Esophagus squamous epithelium (tissue), 5 donors: Measurements from ENCODE around the gene EIF4EBP3. TPM values are rescaled to one million over a fixed set of nuclear protein-coding genes. Genes with fewer than 3 reads are reported as not detected.

Source experiments
- DNase-seq: peaks from one replicate; lab custom pipeline; 2025; lab: John Stamatoyannopoulos, UW
- H3K27ac ChIP-seq, 4 donors: fragments of 200-600 bp; sonication (generic); one replicate each; pipeline ENCODE4 v1.5.1; 2016 to 2019; ENCODE audit warnings: mild to moderate bottlenecking in 1 of 4
- H3K27me3 ChIP-seq, 4 donors: fragments of 200-600 bp; sonication (generic); 1 replicate in 3 of 4; 2 replicates in 1 of 4; pipeline versions ENCODE4 v1.5.1 to v1.6.0; 2017 to 2021; ENCODE audit warnings: antibody characterized with exemption in 1 of 4
- H3K36me3 ChIP-seq, 3 donors: fragments of 200-600 bp; sonication (generic); one replicate each; pipeline ENCODE4 v1.5.1; 2016 to 2019
- H3K4me1 ChIP-seq, 3 donors: fragments of 200-600 bp; sonication (generic); one replicate each; pipeline ENCODE4 v1.5.1; 2017 to 2019
- H3K4me3 ChIP-seq, 4 donors: fragments of 200-600 bp; sonication (generic); 1 replicate in 3 of 4; 2 replicates in 1 of 4; pipeline ENCODE4 v1.5.1; 2016 to 2019; ENCODE audit warnings: mild to moderate bottlenecking in 2 of 4, moderate library complexity in 1 of 4
- H3K9me3 ChIP-seq, 3 donors: fragments of 200-600 bp; sonication (generic); one replicate each; pipeline ENCODE4 v1.5.1; 2016 to 2019
- POLR2A ChIP-seq, 4 donors: fragments of 450-650 bp; IDR thresholded peaks; one replicate each; pipeline ENCODE4 v1.6.1; 2017; ENCODE audit warnings: antibody characterized with exemption in 4 of 4, mild to moderate bottlenecking in 4 of 4, moderate library complexity in 3 of 4
- WGBS, 2 donors: methylation state at CpG; one replicate each; pipeline ENCODE4 v1.1.5; 2018; 5-methylcytosine and 5-hydroxymethylcytosine counted together
- intact Hi-C: fragments of 100-400 bp; cut with DNase I; formaldehyde crosslinking; loops from one replicate; pipeline ENCODE4 v1.15.0; 2022
- total RNA-seq, 4 donors: library from RNA; depleted of rRNA; stranded (reverse); fragments of >200 nt; gene quantifications; one replicate each; pipeline ENCODE4 v1.1.0, GENCODE V29; 2016
- TF ChIP-seq, protein P1 (sequence below), 6 experiments: fragments of 450-650 bp in 4 of 6; fragments of 200-600 bp in 2 of 6; sonication (generic) in 2 of 6; IDR thresholded peaks; one replicate each; pipeline ENCODE4 v1.5.1; 2016 to 2019; ENCODE audit warnings: antibody characterized with exemption in 6 of 6, mild to moderate bottlenecking in 4 of 6, moderate library complexity in 4 of 6
- donor health status: DM: yes; HTN: yes; CAD: no.

Gene EIF4EBP3
- total RNA-seq, 4 donors from 2014 or later: 3.0 to 12.4 (median 6.2) TPM

DNA sequence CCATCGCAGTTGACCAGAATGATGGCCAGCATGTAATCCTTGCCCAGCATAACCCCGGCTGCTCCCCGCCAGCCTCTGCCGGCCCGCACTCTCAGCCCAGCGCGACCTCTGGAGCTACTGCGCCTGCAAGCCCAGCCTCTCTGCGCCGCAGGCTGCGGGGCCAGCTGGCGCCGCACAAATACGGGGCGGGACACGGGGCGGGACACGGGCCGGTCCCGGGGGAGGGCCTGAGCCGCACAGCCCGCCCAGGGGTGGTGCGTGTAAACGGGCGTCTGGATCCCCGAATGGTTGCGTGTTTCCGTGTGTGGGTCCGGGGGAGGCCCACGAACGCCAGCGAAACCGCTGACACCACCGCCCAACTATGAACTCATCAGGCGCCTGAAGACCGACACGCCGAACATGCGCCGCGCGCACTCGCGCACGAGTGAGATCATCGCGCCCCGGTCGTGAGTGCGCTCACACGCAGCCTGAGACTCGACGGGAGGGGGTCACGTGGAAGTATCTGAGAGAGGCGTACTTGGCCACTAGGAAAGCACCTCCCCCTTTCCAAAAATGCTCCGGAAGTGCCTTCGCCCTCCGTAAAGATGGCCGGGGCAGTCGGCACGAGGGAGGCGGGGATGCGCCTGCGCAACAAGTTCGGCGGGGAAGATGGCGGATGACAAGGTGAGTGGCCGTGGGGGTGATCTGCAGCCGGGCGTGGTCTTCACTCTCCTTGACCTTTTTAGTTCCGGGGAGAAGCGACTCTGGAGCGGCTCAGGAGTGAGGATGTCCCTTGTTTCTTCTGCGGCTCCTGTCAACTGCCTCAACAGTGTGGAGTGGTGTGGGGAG is 16.9 kb downstream of the EIF4EBP3 start, which contains the start of the genes APBB3 and SLC35A4:
TSS of gene APBB3 (minus strand) at position 403 of the 828 bp plus-strand sequence. CDS start at position 50, 353 bp downstream.
TSS of gene SLC35A4 (plus strand) at position 633 of the 828 bp plus-strand sequence. CDS start 2,342 bp downstream, outside the sequence.
- intact Hi-C loops: loop anchor here (5.0 kb wide), 1 partner anchor 78 kb away; no protein-coding TSS in a partner anchor
- Histone ChIP-seq H3K4me1 (peaks cover 16 to 72% (median 48%) of the 10 kb centered on the region in 3 donors), H3K27ac (peak within 1 kb of the TSS; percentile 93 to 97 (median 94)), H3K27me3 (no peaks in the 10 kb centered on the region), H3K4me3 (peak within 1 kb of the TSS; percentile 62 to 91 (median 78)), H3K36me3 (peaks cover 8 to 63% (median 14%) of the 10 kb centered on the region in 3 donors), H3K9me3 (no peaks in the 10 kb centered on the region)
- 0 to 1% methylated on average over 16 to 32 of the region's 74 CpGs for WGBS, 2 donors
- peak; percentile 95 for DNase-seq
- TF ChIP-seq POLR2A (IDR thresholded peaks at IDR 0.05): peak in 3 of 4 donors; percentile 83 to 86 (median 84)
- TF ChIP-seq, protein P1, sequence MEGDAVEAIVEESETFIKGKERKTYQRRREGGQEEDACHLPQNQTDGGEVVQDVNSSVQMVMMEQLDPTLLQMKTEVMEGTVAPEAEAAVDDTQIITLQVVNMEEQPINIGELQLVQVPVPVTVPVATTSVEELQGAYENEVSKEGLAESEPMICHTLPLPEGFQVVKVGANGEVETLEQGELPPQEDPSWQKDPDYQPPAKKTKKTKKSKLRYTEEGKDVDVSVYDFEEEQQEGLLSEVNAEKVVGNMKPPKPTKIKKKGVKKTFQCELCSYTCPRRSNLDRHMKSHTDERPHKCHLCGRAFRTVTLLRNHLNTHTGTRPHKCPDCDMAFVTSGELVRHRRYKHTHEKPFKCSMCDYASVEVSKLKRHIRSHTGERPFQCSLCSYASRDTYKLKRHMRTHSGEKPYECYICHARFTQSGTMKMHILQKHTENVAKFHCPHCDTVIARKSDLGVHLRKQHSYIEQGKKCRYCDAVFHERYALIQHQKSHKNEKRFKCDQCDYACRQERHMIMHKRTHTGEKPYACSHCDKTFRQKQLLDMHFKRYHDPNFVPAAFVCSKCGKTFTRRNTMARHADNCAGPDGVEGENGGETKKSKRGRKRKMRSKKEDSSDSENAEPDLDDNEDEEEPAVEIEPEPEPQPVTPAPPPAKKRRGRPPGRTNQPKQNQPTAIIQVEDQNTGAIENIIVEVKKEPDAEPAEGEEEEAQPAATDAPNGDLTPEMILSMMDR (IDR thresholded peaks at IDR 0.05): peak in 1 of 6 experiments; percentile 19

DNA sequence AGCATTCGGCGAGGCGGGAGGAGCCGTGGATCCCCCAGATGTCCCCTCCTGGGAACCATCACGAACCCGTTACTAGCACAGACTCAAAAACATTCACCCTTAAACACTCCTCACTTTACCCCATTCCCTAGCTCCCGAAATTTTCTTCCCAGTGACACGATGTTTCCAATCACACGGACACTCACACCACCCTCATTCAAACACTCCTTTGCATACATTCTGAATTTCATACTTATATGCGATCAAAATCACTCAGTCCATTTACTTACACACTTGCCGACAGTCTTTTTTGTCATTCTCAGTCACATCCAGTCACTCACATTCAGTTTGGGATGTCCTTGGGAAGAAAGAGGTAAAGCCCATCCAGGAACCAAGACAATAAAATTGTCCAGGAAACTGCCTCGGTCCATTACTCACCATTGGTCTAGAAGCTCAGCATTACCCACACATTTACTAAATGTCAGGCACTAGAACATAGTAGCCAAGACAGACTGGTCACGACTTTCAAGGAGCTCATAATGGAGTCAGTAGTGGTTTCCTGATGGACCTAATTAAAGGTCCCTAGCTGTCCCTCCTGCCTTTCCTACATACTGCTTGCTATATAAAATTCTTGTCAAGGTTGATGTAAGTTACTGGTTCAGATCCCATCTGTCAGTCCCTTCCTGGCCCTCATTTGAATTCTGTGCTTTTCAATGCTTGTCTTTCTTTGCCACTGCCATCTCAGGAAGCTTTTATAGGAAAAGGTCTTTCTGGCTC is 17.7 kb downstream of the EIF4EBP3 start:
- TF ChIP-seq, protein P1 (IDR thresholded peaks at IDR 0.05): no peak
- peaks cover 16 to 80% (median 48%) of the 10 kb centered on the region in 3 donors for H3K4me1 ChIP-seq
- peaks cover 8 to 61% (median 14%) of the 10 kb centered on the region in 3 donors for H3K36me3 ChIP-seq
- peak overlapping the region; percentile 62 to 91 (median 78) for H3K4me3 ChIP-seq
- no peaks in the 10 kb centered on the region for H3K9me3 ChIP-seq
- peak overlapping the region; percentile 93 to 97 (median 94) for H3K27ac ChIP-seq
- WGBS, 2 donors: 2 to 4% methylated on average over 13 of the region's 13 CpGs
- no peaks in the 10 kb centered on the region for H3K27me3 ChIP-seq
- intact Hi-C loops: loop anchor here (5.0 kb wide), 1 partner anchor 77 kb away; no protein-coding TSS in a partner anchor
- DNase-seq: no peak

DNA sequence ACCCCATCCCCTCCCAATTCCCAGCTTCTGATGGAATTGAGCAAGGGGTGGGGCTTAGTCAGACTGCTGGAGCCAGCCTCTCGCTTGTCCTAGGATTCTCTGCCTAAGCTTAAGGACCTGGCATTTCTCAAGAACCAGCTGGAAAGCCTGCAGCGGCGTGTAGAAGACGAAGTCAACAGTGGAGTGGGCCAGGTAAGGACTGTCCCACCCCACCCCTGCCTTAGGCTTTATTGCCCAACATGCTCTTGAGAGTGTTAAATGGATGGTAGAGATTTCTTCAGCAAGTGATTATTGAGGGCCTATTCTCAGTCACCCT is 18.3 kb downstream of the EIF4EBP3 start:
- Histone ChIP-seq H3K4me1 (peaks cover 16 to 85% (median 48%) of the 10 kb centered on the region in 3 donors), H3K27ac (peak overlapping the region; percentile 93 to 97 (median 94)), H3K27me3 (no peaks in the 10 kb centered on the region), H3K9me3 (no peaks in the 10 kb centered on the region), H3K36me3 (peaks cover 8 to 61% (median 14%) of the 10 kb centered on the region in 3 donors), H3K4me3 (peak overlapping the region in 3 of 4 donors; percentile 73 to 91 (median 83))
- DNase-seq: no peak
- 18 to 23% methylated on average over 3 to 4 of the region's 4 CpGs for WGBS, 2 donors
- intact Hi-C loops: loop anchor here (5.0 kb wide), 1 partner anchor 77 kb away; no protein-coding TSS in a partner anchor
- no peak for TF ChIP-seq POLR2A (IDR thresholded peaks at IDR 0.05)
- TF ChIP-seq, protein P1 (IDR thresholded peaks at IDR 0.05): no peak

DNA sequence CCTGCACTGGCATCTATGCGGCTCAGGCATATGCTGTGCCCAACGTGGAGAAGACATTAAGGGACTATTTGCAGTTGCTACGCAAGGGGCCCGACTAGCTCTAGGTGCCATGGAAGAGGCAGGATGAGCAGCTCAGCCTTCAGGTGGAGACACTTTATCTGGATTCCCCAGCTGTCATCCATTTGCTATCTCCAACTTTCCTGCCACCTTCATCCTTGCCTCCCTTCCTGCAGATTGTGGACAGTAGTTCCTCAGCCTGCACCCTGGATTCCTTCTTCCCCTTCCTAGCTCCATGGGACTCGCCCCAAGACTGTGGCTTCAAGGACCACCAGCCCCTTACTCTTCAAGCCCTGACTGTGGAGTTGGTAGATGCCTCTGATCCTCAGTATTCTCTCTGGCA is 19.2 kb downstream of the EIF4EBP3 start:
- Histone ChIP-seq H3K27ac (peak overlapping the region in 1 of 4 donors; percentile 97), H3K27me3 (no peaks in the 10 kb centered on the region), H3K9me3 (no peaks in the 10 kb centered on the region), H3K4me3 (no peak overlapping the region), H3K36me3 (peaks cover 8 to 53% (median 14%) of the 10 kb centered on the region in 3 donors), H3K4me1 (peaks cover 16 to 91% (median 51%) of the 10 kb centered on the region in 3 donors)
- intact Hi-C loops: loop anchor here (5.0 kb wide), 1 partner anchor 76 kb away; no protein-coding TSS in a partner anchor
- TF ChIP-seq, protein P1 (IDR thresholded peaks at IDR 0.05): no peak
- no peak for TF ChIP-seq POLR2A (IDR thresholded peaks at IDR 0.05)
- 84 to 100% methylated on average over 3 to 5 of the region's 5 CpGs for WGBS, 2 donors
- DNase-seq: no peak
